BJ (cell line): ENCODE data around the gene ORMDL3. TPM values are rescaled to one million over a fixed set of nuclear protein-coding genes. Genes with fewer than 3 reads are reported as not detected.
"Not testable (repeated sequence)": the region's sequence is repeated elsewhere in the genome, so short reads cannot be mapped to it uniquely, and the experiment has no call there.

Experiments used
- CTCF ChIA-PET: fragments of 350-600 bp; formaldehyde crosslinking; extraction: SDS; loops from one replicate; lab custom pipeline; 2021; ENCODE audit warnings: antibody characterized with exemption, inconsistent platforms; lab: Yijun Ruan, JAX
- POLR2A ChIA-PET: fragments of 300-600 bp; sonication (Branson Sonifier 250); formaldehyde crosslinking; extraction: SDS; loops from one replicate; lab custom pipeline; 2021; ENCODE audit warnings: antibody characterized with exemption; lab: Charles Lee
- DNase-seq: peaks from one replicate; pipeline ENCODE4 v3.0.0-alpha.2; 2011; ENCODE audit warnings: low read depth
- H3K27me3 ChIP-seq: 2 replicates; pipeline ENCODE4 v1.6.0; 2011; ENCODE audit warnings: low read length; ENCODE audit not compliant: control insufficient read depth, insufficient read depth
- H3K36me3 ChIP-seq: 2 replicates; pipeline ENCODE4 v1.5.1; 2011; ENCODE audit warnings: low read length; ENCODE audit not compliant: control insufficient read depth, insufficient read depth
- H3K4me3 ChIP-seq: 2 replicates; pipeline ENCODE4 v1.5.1; 2011; ENCODE audit warnings: low read depth, mild to moderate bottlenecking, control low read depth, low read length
- CTCF ChIP-seq: IDR thresholded peaks from 2 replicates; pipeline ENCODE4 v1.5.1; 2011; ENCODE audit warnings: low read depth, mild to moderate bottlenecking, control low read depth, inconsistent platforms, low read length, moderate library complexity; ENCODE audit not compliant: insufficient read depth
- polyA plus RNA-seq: library from polyadenylated mRNA; depleted of rRNA; stranded (reverse); fragments of >200 nt; gene quantifications from 2 replicates; pipeline ENCODE4 v1.2.3, GENCODE V29; 2011

The ORMDL3 gene
- polyA plus RNA-seq, 1 experiment: 96.7 TPM

- Histone ChIP-seq H3K4me3 (no peak overlapping the region), H3K36me3 (peaks cover 3% of the 10 kb centered on the region), H3K27me3 (no peaks in the 10 kb centered on the region)
- POLR2A ChIA-PET: no interaction called here
- DNase-seq: no peak
- TF ChIP-seq CTCF: no peak
- CTCF ChIA-PET: interaction anchor here (1.4 kb wide), 1 partner anchor 26 kb away, joined by 3 read pairs; no protein-coding TSS in a partner anchor
These were observed 13.4 kb downstream of the ORMDL3 start for GRCh38 chr17:39913989-39914388.

- Histone ChIP-seq H3K4me3 (no peak overlapping the region), H3K27me3 (no peaks in the 10 kb centered on the region), H3K36me3 (peaks cover 8% of the 10 kb centered on the region)
- ChIA-PET CTCF (interaction anchor here (0.9 to 1.7 kb wide), 3 partner anchors 10 to 72 kb away, joined by 3 read pairs; partner anchors contain the start of genes GSDMB and PSMD3), POLR2A (no interaction called here)
- no peak for TF ChIP-seq CTCF
- no peak for DNase-seq
These were observed 18.5 kb downstream of the ORMDL3 start for GRCh38 chr17:39908789-39909352.

GRCh38 chr17:39904990-39905288 lies 22.5 kb downstream of the ORMDL3 start:
- H3K36me3 ChIP-seq: peaks cover 5% of the 10 kb centered on the region
- TF ChIP-seq CTCF: no peak
- CTCF ChIA-PET: interaction anchor here (1.2 kb wide), 1 partner anchor 10 kb away, joined by 5 read pairs; no protein-coding TSS in a partner anchor
- no peak overlapping the region for H3K4me3 ChIP-seq
- POLR2A ChIA-PET: no interaction called here
- DNase-seq: no peak
- no peaks in the 10 kb centered on the region for H3K27me3 ChIP-seq

GRCh38 chr17:39903158-39903884 lies 24.1 kb downstream of the ORMDL3 start:
- no peak for DNase-seq
- Histone ChIP-seq H3K36me3 (peaks cover 5% of the 10 kb centered on the region), H3K27me3 (no peaks in the 10 kb centered on the region), H3K4me3 (no peak overlapping the region)
- TF ChIP-seq CTCF: no peak
- POLR2A ChIA-PET: no interaction called here
- CTCF ChIA-PET: interaction anchor here (1.1 to 1.2 kb wide), 2 partner anchors 9 to 83 kb away, joined by 3 to 5 read pairs; no protein-coding TSS in a partner anchor

GRCh38 chr17:39902027-39902426 lies 25.4 kb downstream of the ORMDL3 start:
- DNase-seq, H3K4me3 ChIP-seq, H3K27me3 ChIP-seq, H3K36me3 ChIP-seq: not testable (repeated sequence)
- ChIA-PET POLR2A (interaction anchor here (0.6 kb wide), 1 partner anchor 11 kb away, joined by 4 read pairs; no protein-coding TSS in a partner anchor), CTCF (interaction anchor here (1.1 kb wide), 1 partner anchor 81 kb away, joined by 3 read pairs; no protein-coding TSS in a partner anchor)
